Astrocyte (in vitro differentiated cells and primary cell): Measurements from ENCODE around the gene C14orf93.

Experiments
- EZH2 ChIP-seq: IDR thresholded peaks from 2 replicates; pipeline ENCODE4 v1.6.1; 2012; ENCODE audit warnings: mild to moderate bottlenecking, low read length, inconsistent platforms; ENCODE audit not compliant: insufficient read depth
- TF ChIP-seq, protein P1 (sequence below): IDR thresholded peaks from 2 replicates; pipeline ENCODE4 v1.5.1; 2011; ENCODE audit warnings: low read depth, mild to moderate bottlenecking, inconsistent platforms, low read length, moderate library complexity; ENCODE audit not compliant: insufficient read depth

DNA sequence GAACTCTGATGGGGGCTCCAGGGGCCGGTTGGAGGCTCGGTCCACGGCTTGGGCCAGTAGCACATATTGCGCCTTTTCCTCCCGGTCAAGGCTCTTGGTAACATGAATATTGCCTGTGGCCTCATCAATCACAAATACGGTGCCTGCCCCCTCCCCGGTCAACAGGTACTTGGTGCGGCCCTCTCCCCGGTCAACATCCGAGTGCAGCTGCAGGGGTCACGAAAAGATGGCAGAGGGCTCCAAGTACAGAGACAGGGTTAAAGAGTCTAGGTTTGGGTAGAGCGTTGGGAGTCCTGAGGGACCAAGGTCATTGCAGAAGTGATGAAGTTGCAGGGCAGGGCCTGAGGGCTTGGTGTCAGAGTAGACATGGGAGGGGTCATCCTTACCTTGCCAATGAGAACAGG is 45.2 kb upstream of the C14orf93 start:
- TF ChIP-seq, protein P1, sequence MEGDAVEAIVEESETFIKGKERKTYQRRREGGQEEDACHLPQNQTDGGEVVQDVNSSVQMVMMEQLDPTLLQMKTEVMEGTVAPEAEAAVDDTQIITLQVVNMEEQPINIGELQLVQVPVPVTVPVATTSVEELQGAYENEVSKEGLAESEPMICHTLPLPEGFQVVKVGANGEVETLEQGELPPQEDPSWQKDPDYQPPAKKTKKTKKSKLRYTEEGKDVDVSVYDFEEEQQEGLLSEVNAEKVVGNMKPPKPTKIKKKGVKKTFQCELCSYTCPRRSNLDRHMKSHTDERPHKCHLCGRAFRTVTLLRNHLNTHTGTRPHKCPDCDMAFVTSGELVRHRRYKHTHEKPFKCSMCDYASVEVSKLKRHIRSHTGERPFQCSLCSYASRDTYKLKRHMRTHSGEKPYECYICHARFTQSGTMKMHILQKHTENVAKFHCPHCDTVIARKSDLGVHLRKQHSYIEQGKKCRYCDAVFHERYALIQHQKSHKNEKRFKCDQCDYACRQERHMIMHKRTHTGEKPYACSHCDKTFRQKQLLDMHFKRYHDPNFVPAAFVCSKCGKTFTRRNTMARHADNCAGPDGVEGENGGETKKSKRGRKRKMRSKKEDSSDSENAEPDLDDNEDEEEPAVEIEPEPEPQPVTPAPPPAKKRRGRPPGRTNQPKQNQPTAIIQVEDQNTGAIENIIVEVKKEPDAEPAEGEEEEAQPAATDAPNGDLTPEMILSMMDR = no peak
- TF ChIP-seq EZH2 = no peak
